Common myeloid progenitor, CD34-positive (primary cell): ENCODE results near the gene PMPCA.

Experiments
- CTCF ChIA-PET: fragments of 350-600 bp; sonication (Branson Sonifier 250); formaldehyde crosslinking; loops from one replicate; lab custom pipeline; 2021; ENCODE audit warnings: antibody characterized with exemption; lab: Charles Lee
- POLR2A ChIA-PET: fragments of 350-600 bp; sonication (Branson Sonifier 250); formaldehyde crosslinking; loops from one replicate; lab custom pipeline; 2021; ENCODE audit warnings: antibody characterized with exemption; lab: Charles Lee
- DNase-seq, 3 donors: peaks; one replicate each; pipeline versions ENCODE4 v3.0.0 to v3.0.0-alpha.2; 2013
- H3K27ac ChIP-seq, 2 experiments: 1 replicate in 1 of 2; 2 replicates in 1 of 2; pipeline ENCODE4 v1.7.0; 2013; ENCODE audit warnings: inconsistent platforms in 2 of 2, low read length in 2 of 2, mild to moderate bottlenecking in 2 of 2, low read depth in 1 of 2, moderate library complexity in 1 of 2; ENCODE audit not compliant: severe bottlenecking in 2 of 2, insufficient read depth in 1 of 2, poor library complexity in 1 of 2
- H3K27me3 ChIP-seq, 5 experiments: replicated peaks in 2 of 5; 1 replicate in 3 of 5; 2 replicates in 2 of 5; pipeline versions ENCODE4 v1.6.1 to v1.7.0; 2013; ENCODE audit warnings: low read length in 4 of 5, mild to moderate bottlenecking in 2 of 5, moderate library complexity in 2 of 5, inconsistent platforms in 1 of 5; ENCODE audit not compliant: insufficient read depth in 5 of 5, control insufficient read depth in 4 of 5
- H3K36me3 ChIP-seq, 4 experiments: 1 replicate in 2 of 4; 2 replicates in 2 of 4; pipeline versions ENCODE4 v1.6.1 to v1.7.0; 2013; ENCODE audit warnings: low read length in 3 of 4, control low read depth in 1 of 4, mild to moderate bottlenecking in 1 of 4; ENCODE audit not compliant: control insufficient read depth in 4 of 4, insufficient read depth in 4 of 4
- H3K4me1 ChIP-seq, 4 experiments: 1 replicate in 3 of 4; 2 replicates in 1 of 4; pipeline versions ENCODE4 v1.6.1 to v1.7.1; 2013; ENCODE audit warnings: low read length in 3 of 4, mild to moderate bottlenecking in 3 of 4, control low read depth in 1 of 4, inconsistent platforms in 1 of 4, moderate library complexity in 1 of 4; ENCODE audit not compliant: control insufficient read depth in 4 of 4, insufficient read depth in 4 of 4; ENCODE audit errors: control extremely low read depth in 1 of 4
- H3K4me3 ChIP-seq, 7 experiments: 1 replicate in 4 of 7; 2 replicates in 3 of 7; pipeline versions ENCODE4 v1.5.1 to v1.7.0; 2013; ENCODE audit warnings: mild to moderate bottlenecking in 7 of 7, low read length in 6 of 7, moderate library complexity in 6 of 7, inconsistent platforms in 2 of 7, low read depth in 2 of 7, control low read depth in 1 of 7; ENCODE audit not compliant: insufficient read depth in 4 of 7, control insufficient read depth in 1 of 7; ENCODE audit errors: extremely low read depth in 1 of 7
- H3K9me3 ChIP-seq, 5 experiments: 1 replicate in 4 of 5; 2 replicates in 1 of 5; pipeline versions ENCODE4 v1.6.1 to v1.7.1; 2013; ENCODE audit warnings: low read length in 4 of 5, mild to moderate bottlenecking in 2 of 5, inconsistent platforms in 1 of 5, low read depth in 1 of 5, moderate library complexity in 1 of 5; ENCODE audit not compliant: control insufficient read depth in 4 of 5, insufficient read depth in 2 of 5; ENCODE audit errors: control extremely low read depth in 1 of 5
- WGBS: methylation state at CpG from one replicate; pipeline ENCODE4 v1.1.5; 2013; ENCODE audit not compliant: insufficient coverage; 5-methylcytosine and 5-hydroxymethylcytosine counted together

PMPCA gene

GRCh38 chr9:136363949-136364748, 46.3 kb upstream of the PMPCA start:
- Histone ChIP-seq H3K27me3 (peaks cover 0 to 3% (median 0%) of the 10 kb centered on the region in 5 experiments), H3K36me3 (peaks cover 0 to 24% (median 7%) of the 10 kb centered on the region in 4 experiments), H3K9me3 (no peaks in the 10 kb centered on the region), H3K27ac (no peak overlapping the region), H3K4me3 (peak overlapping the region in 2 of 7 experiments; percentile 89), H3K4me1 (peaks cover 0 to 28% (median 19%) of the 10 kb centered on the region in 4 experiments)
- 59% methylated on average over 45 of the region's 54 CpGs for WGBS
- CTCF ChIA-PET: interaction anchor here (1.0 to 4.5 kb wide), 11 partner anchors 20 to 52 kb away, joined by 3 to 38 read pairs (median 4); partner anchors contain the start of genes ENTR1 and PMPCA
- POLR2A ChIA-PET: interaction anchor here (1.1 to 2.3 kb wide), 4 partner anchors 8 to 54 kb away, joined by 3 to 5 read pairs (median 4); no protein-coding TSS in a partner anchor
- no peak for DNase-seq

- no peak overlapping the region for H3K4me3 ChIP-seq
- peak in 1 of 3 donors; percentile 31 for DNase-seq
- POLR2A ChIA-PET: interaction anchor here (0.5 kb wide), 1 partner anchor 271 kb away, joined by 3 read pairs; no protein-coding TSS in a partner anchor
- no peak overlapping the region for H3K27ac ChIP-seq
- peaks cover 0 to 3% (median 0%) of the 10 kb centered on the region in 5 experiments for H3K27me3 ChIP-seq
- WGBS: 89% methylated on average over 30 of the region's 31 CpGs
- H3K4me1 ChIP-seq: peaks cover 0 to 28% (median 19%) of the 10 kb centered on the region in 4 experiments
- no peaks in the 10 kb centered on the region for H3K9me3 ChIP-seq
- peaks cover 0 to 33% (median 14%) of the 10 kb centered on the region in 4 experiments for H3K36me3 ChIP-seq
- CTCF ChIA-PET: interaction anchor here (1.2 to 4.5 kb wide), 8 partner anchors 9 to 54 kb away, joined by 3 to 22 read pairs (median 4); partner anchors contain the start of gene CARD9
Observed at GRCh38 chr9:136364942-136365774, 45.3 kb upstream of the PMPCA start.

- Histone ChIP-seq H3K27ac (no peak overlapping the region), H3K4me3 (no peak overlapping the region), H3K4me1 (peaks cover 0 to 28% (median 19%) of the 10 kb centered on the region in 4 experiments), H3K27me3 (peaks cover 0 to 3% (median 0%) of the 10 kb centered on the region in 5 experiments), H3K36me3 (peaks cover 0 to 40% (median 16%) of the 10 kb centered on the region in 4 experiments), H3K9me3 (no peaks in the 10 kb centered on the region)
- peak in 2 of 3 donors; percentile 38 to 41 for DNase-seq
- WGBS: 33% methylated on average over 9 of the region's 9 CpGs
- ChIA-PET POLR2A (interaction anchor here (0.5 kb wide), 1 partner anchor 272 kb away, joined by 3 read pairs; no protein-coding TSS in a partner anchor), CTCF (interaction anchor here (1.2 to 4.5 kb wide), 10 partner anchors 9 to 54 kb away, joined by 3 to 22 read pairs (median 3); partner anchors contain the start of gene CARD9)
Observed at GRCh38 chr9:136365775-136366222, 44.7 kb upstream of the PMPCA start.

GRCh38 chr9:136366826-136367225, 43.6 kb upstream of the PMPCA start:
- peaks cover 0 to 39% (median 16%) of the 10 kb centered on the region in 4 experiments for H3K36me3 ChIP-seq
- 98% methylated on average over 6 of the region's 9 CpGs for WGBS
- no peak overlapping the region for H3K27ac ChIP-seq
- DNase-seq: no peak
- peaks cover 0 to 3% (median 0%) of the 10 kb centered on the region in 5 experiments for H3K27me3 ChIP-seq
- peaks cover 0 to 29% (median 20%) of the 10 kb centered on the region in 4 experiments for H3K4me1 ChIP-seq
- no peaks in the 10 kb centered on the region for H3K9me3 ChIP-seq
- POLR2A ChIA-PET: no interaction called here
- H3K4me3 ChIP-seq: no peak overlapping the region
- CTCF ChIA-PET: interaction anchor here (1.2 to 2.6 kb wide), 7 partner anchors 8 to 54 kb away, joined by 3 to 10 read pairs (median 3); partner anchors contain the start of gene CARD9

- Histone ChIP-seq H3K36me3 (peaks cover 0 to 39% (median 16%) of the 10 kb centered on the region in 4 experiments), H3K27ac (no peak overlapping the region), H3K4me3 (no peak overlapping the region), H3K4me1 (peaks cover 0 to 36% (median 26%) of the 10 kb centered on the region in 4 experiments), H3K27me3 (peaks cover 0 to 3% (median 0%) of the 10 kb centered on the region in 5 experiments), H3K9me3 (no peaks in the 10 kb centered on the region)
- CTCF ChIA-PET: interaction anchor here (2.6 kb wide), 1 partner anchor 28 kb away, joined by 6 read pairs; no protein-coding TSS in a partner anchor
- DNase-seq: no peak
- POLR2A ChIA-PET: interaction anchor here (1.1 kb wide), 1 partner anchor 48 kb away, joined by 4 read pairs; no protein-coding TSS in a partner anchor
- 95% methylated on average over 41 of the region's 45 CpGs for WGBS
Observed at GRCh38 chr9:136367296-136368145, 42.9 kb upstream of the PMPCA start.

GRCh38 chr9:136368190-136368589, 42.3 kb upstream of the PMPCA start:
- CTCF ChIA-PET: no interaction called here
- peaks cover 0 to 3% (median 0%) of the 10 kb centered on the region in 5 experiments for H3K27me3 ChIP-seq
- peaks cover 0 to 39% (median 16%) of the 10 kb centered on the region in 4 experiments for H3K36me3 ChIP-seq
- H3K9me3 ChIP-seq: no peaks in the 10 kb centered on the region
- no peak overlapping the region for H3K4me3 ChIP-seq
- H3K4me1 ChIP-seq: peaks cover 2 to 38% (median 28%) of the 10 kb centered on the region in 4 experiments
- 97% methylated on average over 18 of the region's 18 CpGs for WGBS
- no peak overlapping the region for H3K27ac ChIP-seq
- DNase-seq: no peak
- POLR2A ChIA-PET: interaction anchor here (1.1 kb wide), 1 partner anchor 48 kb away, joined by 4 read pairs; no protein-coding TSS in a partner anchor
